ENCODE data around the gene MERTK.
A peak's percentile ranks its signal among the peaks of the same experiment; 100 is the strongest.

The MERTK gene

DNA sequence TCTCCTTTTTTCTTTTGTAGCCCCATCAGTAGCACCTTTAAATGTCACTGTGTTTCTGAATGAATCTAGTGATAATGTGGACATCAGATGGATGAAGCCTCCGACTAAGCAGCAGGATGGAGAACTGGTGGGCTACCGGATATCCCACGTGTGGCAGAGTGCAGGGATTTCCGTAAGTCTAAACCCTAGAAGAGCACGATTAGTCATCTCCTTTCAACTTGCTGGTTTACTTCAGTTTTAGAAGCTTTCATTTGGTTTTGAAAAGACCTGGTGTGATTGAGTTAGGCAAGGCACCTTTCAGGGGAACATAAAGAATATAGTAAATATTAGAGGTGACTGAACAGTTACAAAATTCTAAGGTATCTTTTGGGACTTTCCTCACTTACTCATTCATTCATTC is 84.4 kb downstream of the MERTK start:
- DNase-seq = no peak

DNA sequence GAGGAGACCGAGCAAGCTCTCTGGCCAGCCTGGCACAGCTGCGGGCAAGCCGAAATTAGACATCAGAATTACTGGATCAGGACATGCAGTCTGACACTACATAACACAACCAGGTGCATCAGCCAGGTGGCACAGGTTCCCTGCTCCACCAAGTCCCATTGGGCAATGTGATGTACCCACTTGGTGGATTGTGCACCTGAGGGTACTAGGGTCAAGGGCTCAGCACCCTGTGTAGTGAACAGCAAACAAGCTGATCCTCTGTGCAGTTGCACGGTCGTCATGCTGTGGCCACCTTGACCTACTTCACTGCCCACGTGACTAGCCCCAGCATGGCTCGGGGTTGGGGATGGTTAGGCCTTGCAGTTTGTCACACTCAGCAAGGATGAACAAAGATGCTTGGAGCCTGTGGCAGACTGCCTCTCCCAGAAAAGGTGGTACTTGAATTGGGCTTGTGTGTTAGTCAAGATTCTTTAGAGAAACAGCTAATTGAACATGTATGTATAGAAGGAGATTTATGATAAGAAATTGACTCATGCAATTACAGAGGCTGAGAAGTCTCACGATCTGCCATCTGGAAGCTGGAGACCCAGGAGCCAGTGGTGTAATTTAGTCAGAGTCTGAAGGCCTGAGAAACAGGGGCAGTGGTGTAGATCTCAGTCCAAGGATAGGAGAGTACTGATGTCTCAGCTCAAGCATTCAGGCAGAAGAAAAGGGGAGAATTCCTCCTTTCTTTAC is 85.2 kb downstream of the MERTK start:
- peak; percentile 55 for DNase-seq

DNA sequence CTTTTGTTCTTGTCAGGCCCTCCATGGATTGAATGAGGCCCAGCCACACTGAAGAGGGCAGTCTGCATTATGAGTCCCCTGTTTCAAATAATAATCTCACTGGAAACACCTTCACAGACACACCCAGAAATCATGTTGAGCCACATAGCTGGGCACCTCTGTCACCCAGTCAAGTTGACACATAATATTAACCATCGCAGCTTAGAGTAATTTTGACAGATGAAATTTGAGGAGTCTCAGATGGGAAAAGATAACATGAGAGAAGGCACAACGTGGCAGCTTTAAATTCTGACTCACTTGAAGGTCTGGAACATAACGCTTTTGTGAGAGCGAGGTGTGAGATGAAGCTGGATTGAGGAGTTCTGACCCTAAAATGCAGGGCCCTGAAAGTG is 85.8 kb downstream of the MERTK start:
- DNase-seq = peak; percentile 42

DNA sequence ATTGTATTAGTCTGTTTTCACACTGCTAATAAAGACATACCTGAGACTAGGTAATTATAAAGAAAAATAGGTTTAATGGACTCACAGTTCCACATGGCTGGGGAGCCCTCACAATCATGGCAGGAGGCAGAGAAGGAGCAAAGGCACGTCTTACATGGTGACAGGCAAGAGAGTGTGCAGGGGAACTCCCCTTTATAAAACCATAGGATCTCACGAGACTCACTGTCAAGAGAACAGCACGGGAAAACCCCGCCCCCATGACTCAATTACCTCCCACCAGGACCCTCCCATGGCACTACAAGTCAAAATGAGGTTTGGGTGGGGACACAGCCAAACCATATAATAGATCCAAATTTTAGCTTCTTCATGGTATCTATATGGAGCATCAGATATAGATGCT is 87.1 kb downstream of the MERTK start:
- DNase-seq = no peak

DNA sequence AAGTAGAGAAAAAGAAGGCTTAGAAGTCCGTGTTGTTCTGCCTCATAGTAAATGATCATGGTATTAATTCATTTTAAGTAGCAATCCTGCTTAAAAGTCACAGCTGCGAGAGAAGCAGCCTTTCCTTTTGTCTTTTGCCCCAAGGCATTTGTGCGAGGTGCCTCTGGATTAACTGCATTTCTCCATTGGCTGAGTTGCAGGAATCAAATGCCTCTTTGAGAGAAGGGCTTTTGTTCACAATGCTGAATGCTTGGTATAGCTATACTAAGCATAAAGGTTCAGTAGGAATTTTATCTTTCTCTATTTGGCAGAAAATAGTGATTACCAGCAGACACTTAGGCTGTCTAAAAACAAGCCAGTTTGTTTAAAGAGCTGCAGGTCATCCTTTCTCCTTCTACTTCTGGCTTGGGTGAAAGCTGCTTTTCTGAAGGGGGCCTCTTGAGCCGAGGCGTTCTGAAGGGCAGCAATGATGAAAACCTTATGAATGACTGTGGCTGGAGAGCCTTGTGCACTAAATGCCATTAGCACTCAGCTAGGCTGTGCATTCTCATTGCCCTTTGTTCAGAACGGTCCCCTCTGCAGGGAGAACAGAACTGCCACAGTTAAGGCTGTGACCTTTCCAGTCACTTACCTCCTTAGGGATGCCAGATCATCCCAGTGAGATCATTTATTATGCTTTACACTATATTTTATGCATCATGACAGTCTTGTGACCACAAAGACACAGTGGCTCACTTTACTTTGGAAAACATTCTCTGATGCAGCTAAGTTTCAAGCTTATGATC is 87.9 kb downstream of the MERTK start:
- peak; percentile 55 for DNase-seq

DNA sequence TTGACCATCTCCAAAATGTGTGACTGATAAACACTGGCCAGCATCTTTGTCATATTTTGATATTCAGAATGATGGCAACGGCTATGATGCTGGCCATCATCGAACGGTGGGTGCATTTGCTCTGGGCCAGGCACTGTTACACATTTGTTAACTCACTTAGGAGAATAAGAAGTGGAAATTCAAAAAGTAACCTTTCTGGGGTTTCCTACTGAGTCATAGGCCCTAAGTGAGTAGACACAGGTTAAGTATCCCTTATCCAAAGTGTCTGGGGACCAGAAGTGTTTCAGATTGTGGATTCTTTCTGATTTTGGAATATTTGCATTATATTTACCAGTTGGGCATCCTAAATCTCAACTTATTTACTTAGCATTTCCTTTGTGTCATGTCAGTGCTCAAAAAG is 92.0 kb downstream of the MERTK start:
- no peak for DNase-seq

DNA sequence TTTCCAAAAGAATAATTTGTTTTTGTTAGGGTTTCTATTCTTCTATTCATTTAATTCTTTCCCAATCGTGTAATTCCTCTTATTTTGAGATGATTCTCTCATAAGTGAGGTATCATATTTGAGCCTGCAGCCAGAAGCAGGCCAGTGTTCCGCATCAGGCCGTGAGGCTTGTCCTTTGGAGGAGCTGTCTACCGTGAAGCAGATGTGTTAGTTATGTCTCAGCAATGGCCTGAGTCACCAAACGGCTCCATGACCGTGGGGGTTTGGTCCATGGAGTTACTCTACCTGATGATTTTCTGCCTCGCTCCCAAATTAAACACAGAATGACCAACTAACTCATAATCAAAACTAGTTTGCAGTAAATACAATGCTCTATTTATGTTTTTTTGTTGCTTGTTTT is 92.4 kb downstream of the MERTK start:
- DNase-seq = no peak

DNA sequence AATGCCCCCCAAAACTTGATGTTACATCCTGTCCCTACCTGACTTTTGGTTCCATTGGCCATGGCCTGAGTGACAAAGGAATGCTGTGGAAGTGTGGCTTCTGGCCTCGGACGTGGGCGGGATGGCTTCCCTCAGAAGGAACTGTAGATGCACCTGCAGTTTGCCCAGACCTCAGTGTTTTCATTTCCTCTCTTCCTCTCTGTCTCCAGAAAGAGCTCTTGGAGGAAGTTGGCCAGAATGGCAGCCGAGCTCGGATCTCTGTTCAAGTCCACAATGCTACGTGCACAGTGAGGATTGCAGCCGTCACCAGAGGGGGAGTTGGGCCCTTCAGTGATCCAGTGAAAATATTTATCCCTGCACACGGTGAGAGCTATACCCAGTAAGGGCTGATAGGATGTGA is 95.6 kb downstream of the MERTK start:
- DNase-seq = no peak

DNA sequence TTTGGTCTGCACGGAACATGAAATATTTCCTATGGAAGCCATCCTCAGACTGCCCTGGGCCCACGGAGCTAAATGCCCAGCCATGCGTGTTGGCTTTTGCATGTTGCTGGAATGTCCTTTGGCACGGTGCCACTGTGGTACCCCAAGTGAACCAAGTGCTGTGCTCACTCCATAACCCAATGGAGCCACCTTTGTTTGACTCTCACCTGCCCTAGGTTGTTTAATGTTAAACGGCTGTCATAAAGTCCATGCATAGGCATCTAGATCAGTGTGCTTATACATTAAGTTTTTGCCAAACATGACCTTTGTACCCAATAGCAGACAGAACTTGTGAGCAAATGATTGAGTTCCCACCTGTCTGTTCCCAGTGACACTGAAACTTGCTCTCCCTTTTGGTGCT is 96.7 kb downstream of the MERTK start:
- DNase-seq = no peak

DNA sequence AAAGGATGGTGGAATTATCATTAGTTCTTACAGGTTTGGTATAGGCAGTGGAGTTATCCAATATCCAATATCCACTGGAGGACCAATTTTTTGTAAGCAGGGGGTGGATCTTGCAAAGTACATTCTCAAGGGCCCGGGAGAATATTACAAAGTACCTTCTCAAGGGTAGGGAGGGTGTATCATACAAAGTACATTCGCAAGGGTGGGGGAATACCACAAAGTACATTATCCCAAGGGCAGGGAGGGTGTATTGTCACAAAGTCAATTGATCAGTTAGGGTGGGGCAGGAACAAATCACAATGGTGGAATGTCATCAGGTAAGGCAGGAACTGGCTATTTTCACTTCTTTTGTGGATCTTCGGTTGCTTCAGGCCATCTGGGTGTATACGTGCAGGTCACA is 101.4 kb downstream of the MERTK start:
- DNase-seq = no peak

DNA sequence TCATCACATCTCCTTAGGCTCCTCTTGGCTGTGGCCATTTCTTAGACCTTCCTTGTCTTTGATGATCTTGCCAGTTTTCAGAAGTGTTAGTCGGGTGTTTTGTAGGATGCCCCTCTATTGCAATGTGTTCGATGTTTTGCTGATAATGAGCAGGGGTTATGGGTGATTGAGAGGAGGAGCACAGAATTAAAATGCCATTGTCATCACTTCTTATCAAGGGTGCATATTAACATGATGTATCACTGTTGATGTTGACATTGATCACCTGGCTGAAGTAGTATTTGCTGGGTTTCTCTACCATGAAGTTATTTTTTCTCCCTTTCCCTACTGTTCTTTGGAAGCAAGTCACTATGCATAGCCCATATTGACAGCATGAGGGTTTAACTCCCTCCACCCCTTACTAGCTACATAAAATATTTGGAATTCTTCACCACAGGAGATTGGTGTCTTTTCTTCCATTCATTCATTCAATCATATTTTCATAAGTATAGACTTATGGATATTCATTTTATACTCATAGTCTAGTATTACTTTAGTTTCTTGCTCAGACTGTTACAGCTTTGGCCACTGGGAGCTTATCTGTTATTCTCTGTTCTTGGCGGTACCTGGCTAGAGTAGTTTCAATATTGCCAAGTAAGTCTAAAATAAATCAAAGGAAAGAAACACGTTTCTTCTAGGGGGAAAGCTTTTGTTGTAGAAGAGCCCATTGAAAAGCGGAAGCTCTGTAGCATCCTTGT is 102.2 kb downstream of the MERTK start:
- no peak for DNase-seq

DNA sequence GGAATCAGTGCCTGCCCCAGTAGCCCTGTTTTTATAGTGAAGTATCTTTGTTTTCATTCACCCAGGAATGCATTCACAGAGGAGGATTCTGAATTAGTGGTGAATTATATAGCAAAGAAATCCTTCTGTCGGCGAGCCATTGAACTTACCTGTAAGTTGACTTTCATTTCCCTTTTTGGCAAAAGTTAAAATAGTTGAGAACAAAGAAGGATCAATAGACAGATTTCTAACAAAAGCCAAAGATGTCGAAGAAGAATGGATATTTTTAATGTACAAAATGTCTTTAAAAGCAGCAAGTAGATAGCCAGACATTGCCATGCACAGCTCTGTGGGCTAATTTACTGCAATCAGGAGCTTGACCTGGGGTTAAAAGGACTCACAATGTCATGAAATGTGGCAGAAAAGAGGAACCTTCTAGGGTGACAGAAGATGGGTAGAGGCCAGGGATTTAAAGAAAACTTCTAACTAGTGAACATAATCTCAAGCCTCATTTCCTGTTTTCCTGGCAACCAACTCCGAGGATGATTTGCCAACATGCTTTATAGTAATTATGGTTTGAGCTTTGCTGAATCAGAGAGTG is 102.8 kb downstream of the MERTK start:
- no peak for DNase-seq

DNA sequence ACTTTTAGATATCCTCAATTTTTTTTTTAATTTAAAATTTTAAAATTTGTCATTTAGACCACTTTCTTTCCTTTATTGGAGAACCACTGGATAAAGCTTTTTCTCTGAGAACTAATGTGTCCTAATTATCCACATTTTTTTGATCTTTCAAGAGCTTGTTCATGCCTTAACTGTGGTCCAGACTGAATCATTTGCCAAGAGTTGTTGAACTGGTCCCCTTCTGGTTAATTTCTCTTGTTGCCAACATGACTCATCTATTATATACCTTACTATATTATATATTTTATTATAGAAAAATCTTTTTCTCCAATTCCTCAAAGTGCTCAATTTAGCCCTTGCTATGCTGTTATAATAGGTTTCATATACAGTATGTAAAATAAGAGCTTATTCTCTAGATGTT is 103.5 kb downstream of the MERTK start:
- DNase-seq = no peak

DNA sequence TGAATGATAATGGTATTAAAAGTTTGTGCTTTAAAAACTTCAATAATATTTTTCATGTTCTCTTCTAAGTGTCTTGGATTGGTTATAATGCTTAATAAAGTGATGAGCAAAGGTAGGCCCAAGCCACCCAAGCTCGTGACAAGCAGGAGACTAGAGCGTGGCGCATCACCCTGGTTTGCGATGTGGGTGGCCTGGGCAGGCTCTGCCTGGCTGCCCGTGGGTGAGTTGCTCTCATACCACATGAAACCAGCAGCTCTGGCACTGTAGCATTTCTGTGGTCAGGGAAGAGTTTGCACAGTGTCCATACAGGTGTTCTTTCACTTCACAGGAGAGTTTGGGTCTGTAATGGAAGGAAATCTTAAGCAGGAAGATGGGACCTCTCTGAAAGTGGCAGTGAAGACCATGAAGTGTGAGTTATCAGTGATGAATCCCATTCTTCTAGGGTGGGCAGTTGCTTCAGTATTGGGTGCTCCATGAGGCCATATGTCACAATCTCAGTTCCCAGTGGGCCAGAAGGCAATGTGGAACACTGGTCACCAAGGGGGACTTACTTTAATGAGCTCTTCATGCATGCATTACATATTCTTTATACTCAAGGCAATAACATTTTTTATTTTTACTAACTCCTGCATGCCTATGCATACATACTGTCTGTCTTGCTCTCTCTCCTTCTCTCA is 105.3 kb downstream of the MERTK start:
- DNase-seq = no peak

DNA sequence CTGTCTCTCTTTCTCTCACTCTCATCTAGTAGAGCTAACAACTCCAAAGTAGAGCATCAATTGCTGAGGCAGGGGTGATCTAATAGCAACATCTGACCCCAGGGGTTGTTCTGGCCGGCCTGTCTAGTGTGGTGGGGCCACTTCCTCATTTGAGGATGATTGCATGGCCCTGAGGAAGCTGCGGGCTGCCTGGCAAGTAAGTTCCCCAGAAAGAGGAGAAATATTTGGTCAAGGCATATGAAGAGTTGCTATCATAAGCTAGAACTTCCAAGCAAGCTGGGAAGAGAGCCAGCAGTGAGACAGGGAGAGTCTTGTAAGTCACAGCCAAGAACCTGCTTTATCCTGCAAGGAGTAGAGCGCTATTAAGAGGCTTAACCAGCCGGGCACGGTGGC is 105.8 kb downstream of the MERTK start:
- no peak for DNase-seq

DNA sequence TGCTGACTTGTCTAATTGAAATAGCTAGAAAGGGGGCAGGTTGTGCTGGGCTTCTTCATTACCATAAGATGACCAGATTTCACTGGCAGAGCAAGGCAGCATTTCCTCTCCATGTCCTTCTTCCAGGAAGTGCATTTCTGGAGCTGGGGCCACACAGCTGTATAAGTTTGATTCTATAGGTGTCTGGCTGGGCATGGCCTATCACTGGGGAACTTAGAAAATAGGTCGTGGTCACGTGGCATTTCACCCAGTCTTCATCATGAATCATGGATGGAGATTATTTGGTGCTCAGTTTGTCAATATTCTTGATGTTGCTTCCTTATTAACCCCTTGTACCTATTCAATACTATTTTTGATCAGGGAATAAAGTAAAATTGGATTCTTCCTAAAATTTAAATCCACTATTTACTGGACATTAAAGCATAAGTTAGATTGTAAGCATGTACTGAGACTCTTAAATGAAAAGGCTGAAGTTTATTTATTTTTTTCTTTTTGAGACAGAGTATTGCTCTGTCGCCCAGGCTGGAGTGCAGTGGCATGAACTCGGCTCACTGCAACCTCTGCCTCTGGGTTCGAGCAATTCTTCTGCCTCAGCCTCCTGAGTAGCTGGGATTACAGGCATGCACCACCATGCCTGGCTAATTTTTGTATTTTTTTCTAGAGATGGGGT is 107.1 kb downstream of the MERTK start:
- DNase-seq = no peak

DNA sequence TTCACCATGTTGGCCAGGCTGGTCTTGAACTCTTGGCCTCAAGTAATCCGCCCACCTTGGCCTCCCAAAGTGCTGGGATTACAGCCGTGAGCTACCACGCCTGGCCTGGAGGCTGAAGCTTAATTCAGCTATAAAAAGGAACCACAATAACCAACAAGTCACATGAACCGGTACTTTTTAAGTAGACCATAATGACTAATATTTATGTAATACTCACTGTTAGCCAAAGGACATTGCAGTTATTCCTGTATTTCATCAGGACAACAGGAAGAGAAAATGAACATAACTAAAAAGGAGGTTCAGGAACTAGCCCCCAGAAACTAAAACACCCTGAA is 107.6 kb downstream of the MERTK start:
- no peak for DNase-seq

DNA sequence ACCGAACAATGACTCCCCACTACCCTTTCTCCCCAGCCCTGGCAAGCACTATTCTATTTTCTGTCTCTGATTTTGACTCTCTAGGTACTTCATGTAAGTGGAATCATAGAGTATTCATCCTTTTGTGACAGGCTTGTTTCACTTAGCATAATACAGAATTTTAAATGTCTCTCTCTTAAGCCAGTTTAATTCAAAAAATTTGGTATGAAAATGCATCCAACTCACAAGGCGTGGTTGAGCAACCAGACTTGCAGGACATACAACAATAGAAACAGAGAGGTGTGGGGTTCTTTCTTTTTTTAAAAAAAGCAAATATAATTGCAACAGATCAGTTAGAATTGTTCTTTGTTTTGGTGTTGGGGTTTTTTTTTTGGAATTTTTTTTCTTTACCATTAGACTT is 109.1 kb downstream of the MERTK start:
- no peak for DNase-seq

DNA sequence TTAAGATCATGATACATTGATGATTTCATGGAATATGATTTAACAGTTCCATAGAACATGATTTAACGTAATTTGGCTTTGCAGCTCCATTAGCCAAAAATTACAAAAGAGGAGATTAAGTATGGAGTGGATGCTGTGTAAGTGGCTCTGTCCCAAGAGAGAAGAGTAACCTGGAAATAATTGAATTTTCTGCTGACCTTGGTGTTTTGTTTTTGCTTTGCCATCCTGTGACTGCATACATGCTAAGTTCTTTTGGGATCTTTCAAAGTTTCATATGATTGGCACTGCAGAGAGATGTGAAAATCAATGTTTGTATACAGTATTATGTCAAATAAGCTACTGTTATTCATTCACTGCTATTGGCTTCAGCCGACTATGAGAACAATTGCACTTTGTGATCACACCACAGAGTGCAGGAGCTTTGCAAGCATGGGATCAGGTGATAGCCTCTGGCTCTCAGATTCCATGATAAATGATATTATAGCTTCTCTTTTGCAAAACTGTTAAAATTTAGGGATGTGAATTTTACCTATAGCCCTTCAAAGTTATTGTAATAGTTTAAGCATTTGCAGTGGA is 110.6 kb downstream of the MERTK start:
- no peak for DNase-seq

DNA sequence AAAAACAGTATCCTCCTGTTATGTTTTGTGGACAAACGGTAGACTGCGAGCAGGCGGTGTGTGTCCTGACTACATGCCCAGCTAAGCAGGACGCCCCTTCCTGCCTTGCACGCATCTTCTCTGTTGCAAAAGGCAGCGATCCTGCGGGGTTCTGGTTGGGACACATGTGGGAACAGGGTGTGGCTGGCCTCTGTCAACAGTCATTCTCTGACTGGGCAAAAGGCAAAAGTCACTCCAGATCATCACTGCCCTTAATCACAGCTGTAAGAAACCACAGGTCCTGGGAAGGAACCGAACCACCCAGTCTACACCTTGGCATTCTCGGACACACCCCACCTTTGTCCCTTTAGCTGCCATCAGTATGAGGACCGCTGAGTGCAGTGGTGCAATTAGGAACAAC is 112.3 kb downstream of the MERTK start:
- no peak for DNase-seq

DNA sequence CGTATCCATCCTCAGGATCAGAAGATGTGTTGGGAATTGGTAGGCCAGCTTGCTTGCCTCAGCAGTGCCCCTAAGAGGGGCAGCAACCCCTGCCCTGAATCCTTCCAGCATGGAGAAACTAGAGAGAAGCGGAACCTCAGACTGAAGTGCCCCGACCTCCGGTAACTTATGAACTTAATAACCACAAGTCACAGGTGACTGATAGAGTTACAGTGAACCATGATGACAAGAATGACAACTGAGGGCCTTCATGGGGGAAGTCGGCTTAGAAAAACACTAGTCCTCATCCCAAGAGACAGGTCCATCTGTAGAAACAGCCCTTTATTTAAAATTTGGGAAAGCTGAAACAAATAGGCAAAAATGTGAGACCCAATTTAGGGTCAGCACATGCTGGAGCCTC is 114.1 kb downstream of the MERTK start:
- no peak for DNase-seq

DNA sequence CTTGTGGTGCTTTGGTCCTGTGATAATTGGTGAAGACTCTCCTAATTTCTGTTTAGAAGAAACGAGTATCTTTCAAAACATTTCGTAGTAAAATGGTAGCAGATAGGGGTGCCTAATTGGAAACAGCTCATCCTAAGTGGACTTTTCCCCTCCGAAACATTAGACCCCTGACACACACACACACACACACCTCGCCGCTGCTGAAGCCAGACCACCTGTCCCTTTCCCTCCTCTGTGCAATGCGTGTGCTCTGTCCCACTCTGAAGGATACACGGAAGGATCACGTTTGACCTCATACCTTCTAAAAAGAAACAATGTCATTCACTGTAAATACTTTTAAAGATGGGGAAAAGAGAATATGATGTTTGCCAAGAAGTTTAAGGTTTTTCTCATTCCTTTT is 120.4 kb downstream of the MERTK start:
- DNase-seq = no peak
